ENCODE data around the gene TIAM1.

GRCh38 chr21:31075848-31076247 lies 268.2 kb downstream of the TIAM1 start:
- TF ChIP-seq POLR2AphosphoS5 (IDR thresholded peaks at IDR 0.05) = no peak
- no peak for TF ChIP-seq CTCF (IDR thresholded peaks at IDR 0.05)
- no peak for TF ChIP-seq POLR2A (IDR thresholded peaks at IDR 0.05)
- TF ChIP-seq EP300 (IDR thresholded peaks at IDR 0.05) = no peak

Data from gastroesophageal sphincter (tissue), 3 donors.